Effector CD4-positive, alpha-beta T cell (primary cell): Measurements from ENCODE around the gene NFKB1.
"Not testable (repeated sequence)": the region's sequence is repeated elsewhere in the genome, so short reads cannot be mapped to it uniquely, and the experiment has no call there.

ENCODE experiments used
- DNase-seq: peaks from one replicate; pipeline ENCODE4 v3.0.0-alpha.2; 2020

The NFKB1 gene

DNA sequence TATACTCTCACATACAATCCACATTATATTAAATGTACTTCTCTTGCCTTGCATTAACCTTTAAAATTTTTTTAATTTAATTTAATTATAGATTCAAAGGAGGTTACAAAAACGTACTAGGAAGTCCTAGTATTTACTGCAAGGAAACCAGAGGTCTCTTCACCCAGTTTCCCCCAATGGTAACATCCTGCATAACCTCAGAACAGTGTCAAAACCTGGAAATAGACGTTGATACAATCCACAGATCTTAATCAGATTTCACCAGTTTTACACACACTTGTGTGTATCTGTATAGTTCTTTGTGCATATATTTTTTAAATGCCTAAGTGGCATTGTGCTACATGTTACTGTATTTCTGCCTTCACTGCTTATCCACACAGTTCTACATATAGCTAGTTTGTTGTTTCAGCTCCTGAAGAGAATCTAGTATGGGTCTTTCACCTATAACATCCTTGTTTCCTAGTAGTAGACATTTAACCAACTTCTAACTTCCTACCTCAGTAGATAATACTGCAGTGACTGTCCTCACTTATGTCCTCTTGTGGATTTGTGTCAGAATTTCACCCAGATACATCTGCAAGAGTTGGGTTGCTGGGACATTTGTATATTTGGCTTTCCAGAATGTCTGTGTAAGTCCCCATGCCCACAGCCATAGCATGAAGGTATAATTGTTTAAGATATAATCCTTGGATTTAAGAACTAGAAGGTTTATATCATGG is 103.2 kb downstream of the NFKB1 start:
- DNase-seq, result no peak

GRCh38 chr4:102606261-102606660 is 105.1 kb downstream of the NFKB1 start:
- no peak for DNase-seq

GRCh38 chr4:102606846-102607450 is 105.8 kb downstream of the NFKB1 start:
- no peak for DNase-seq

DNA sequence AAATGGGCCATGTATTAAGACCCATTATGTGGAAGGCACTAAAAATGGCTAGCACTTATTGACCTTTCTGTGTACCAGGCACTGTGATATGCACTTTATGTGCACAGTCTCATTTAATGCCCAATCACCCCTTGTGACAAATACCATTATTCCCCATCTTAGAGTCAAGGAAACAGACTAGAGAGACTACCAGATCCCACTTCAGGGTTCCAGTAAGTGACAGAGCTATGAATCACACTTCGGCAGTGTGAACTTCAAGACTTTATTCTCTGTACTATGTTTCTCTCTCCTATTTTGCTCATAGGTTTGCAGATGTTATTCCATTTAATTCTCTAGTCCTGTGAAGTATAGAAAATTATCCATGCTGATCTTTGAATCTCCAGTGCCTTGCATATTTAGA is 107.0 kb downstream of the NFKB1 start:
- DNase-seq, result no peak

GRCh38 chr4:102610007-102610406 is 108.8 kb downstream of the NFKB1 start:
- DNase-seq, result no peak

DNA sequence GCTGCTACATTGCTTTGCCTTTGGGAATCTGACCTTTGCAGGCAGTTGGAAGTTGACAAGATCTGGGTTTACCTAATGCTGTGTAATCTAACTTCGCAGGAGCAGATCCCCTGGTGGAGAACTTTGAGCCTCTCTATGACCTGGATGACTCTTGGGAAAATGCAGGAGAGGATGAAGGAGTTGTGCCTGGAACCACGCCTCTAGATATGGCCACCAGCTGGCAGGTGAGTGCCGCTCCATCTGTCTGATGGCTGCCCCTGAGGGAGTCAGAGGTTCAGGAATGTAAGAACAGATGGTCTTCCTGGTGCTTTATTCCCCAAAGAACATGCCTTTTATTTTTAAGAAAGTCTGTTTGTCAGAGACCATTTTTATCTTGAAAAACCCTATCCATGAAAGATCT is 109.3 kb downstream of the NFKB1 start:
- DNase-seq, result no peak

- no peak for DNase-seq
Observed at GRCh38 chr4:102612210-102612609, 111.1 kb downstream of the NFKB1 start.

- peak; percentile 52 for DNase-seq
Observed at GRCh38 chr4:102612824-102613366, 111.7 kb downstream of the NFKB1 start.

DNA sequence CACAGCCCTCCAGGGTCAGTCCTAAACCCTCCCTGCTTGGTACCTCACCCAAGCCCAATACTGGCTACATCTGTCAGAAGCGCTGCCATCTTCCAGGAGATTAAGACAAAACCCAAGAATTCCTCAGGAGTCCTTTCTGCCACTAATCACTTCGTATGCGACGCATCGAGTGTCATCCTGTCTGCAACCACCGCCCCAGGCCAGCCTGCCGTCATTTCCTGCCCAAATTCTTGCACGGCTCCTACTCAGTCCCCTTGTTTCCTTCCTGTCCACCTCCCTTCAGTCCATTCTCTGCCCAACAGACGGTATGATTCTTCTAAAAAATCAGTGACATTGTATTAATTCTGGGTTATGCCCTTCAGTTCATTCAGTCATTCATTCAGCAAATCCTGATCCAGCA is 113.6 kb downstream of the NFKB1 start:
- no peak for DNase-seq

GRCh38 chr4:102616636-102617035 is 115.5 kb downstream of the NFKB1 start:
- no peak for DNase-seq

DNA sequence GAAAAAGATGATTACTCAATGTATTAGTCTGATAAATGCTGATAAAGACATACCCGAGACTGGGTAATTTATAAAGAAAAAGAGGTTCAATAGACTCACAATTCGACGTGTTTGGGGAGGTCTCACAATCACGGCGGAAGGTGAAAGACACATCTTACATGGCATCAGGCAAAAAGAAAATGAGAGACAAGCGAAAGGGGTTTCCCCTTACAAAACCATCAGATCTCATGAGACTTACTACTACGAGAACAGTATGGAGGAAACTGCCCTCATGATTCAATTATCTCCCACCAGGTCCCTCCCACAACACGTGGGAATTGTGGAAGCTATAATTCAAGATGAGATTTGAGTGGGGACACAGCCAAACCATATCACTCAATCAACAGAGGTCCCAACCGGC is 117.9 kb downstream of the NFKB1 start:
- DNase-seq, result not testable (repeated sequence)

GRCh38 chr4:102619776-102620631 is 118.8 kb downstream of the NFKB1 start:
- DNase-seq, result not testable (repeated sequence)

DNA sequence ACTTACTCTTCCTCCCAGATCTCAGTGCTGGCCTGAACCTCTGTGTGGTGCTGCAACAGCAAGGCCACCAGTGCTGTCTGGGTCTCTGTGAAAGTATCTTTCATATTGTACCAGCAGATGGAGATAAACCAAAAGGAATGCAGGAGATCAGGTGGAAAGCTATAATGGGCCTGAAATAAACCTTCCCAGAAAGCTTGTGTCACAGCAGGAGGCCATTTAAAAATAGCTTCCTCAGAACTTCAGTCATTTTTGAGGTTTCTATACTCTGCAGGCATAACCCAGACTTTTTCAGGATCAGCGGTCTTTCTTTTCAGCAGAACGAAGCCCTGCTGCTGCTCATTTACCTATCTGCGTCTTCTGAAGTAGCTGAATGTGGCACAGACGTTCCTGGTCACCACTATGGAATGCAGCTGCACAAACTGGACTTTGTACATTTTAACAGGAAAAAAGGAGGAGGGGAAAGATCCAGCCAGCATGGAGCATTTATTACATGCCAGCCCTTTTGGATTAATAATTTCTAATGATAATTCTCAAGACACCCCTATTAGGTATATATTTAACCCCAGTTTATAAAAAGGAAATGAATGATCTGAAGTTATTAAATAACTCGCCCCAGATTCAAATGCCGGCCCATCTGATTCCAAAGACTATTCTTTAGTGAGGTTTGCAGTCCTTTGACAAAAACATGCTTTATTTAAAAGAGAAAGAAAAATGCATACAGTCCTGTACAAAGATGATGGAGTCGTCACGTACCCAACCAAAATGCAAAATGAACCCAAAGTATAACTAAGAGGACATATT is 119.7 kb downstream of the NFKB1 start:
- DNase-seq, result no peak

GRCh38 chr4:102623622-102624021 is 122.5 kb downstream of the NFKB1 start:
- no peak for DNase-seq

DNA sequence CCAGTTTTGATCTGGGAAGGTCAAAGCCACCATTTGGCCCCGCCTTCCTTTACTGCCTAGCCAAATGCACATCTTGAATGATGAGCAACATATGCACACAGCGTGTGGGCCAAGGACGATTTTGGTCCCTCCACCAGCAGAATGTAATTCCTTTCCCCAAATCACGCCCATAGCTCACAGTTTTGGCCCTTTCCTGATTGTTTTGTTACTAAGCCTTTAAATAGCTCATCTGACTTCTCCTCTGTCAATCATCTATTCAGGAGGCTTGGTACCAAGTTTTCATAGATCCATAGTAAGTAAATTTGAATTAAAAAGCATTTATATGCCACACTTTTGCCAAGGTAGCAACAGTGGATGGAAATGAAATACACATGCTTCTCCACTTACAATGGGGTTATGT is 123.3 kb downstream of the NFKB1 start:
- DNase-seq, result no peak

GRCh38 chr4:102625232-102625930 is 124.2 kb downstream of the NFKB1 start:
- DNase-seq, result peak; percentile 50

DNA sequence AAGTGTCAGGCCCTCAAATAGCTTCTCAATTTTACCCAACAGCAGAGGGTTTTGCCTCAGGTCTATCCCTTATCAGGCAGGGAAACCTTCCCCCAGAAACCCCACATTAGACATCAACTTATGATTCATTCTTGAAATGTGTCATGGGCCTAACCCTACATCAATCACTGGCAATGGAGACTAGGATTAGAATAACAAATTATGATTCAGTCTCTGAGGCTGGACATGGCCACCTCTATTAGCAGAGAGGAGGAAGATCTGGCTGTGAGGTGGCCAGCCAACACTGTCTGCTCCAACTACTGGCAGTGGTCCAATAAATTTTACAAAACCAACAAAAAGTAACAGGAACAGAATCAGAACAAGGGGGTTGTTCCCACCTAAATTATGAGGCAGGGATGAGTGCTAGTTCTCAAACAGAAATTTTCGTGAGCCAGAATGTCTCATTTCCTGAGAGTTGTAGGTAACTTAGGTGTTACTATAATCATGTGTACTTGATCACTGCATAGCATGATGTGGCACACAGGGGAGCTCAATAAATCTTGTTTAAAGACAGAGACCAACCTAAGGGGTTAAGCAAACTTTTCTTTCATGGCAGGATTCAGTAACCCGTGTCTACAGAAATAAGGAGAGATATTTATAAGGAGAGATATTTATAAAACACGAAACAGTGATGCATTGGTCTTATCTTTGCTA is 126.8 kb downstream of the NFKB1 start:
- no peak for DNase-seq

GRCh38 chr4:102629673-102630072 is 128.5 kb downstream of the NFKB1 start:
- DNase-seq, result no peak

DNA sequence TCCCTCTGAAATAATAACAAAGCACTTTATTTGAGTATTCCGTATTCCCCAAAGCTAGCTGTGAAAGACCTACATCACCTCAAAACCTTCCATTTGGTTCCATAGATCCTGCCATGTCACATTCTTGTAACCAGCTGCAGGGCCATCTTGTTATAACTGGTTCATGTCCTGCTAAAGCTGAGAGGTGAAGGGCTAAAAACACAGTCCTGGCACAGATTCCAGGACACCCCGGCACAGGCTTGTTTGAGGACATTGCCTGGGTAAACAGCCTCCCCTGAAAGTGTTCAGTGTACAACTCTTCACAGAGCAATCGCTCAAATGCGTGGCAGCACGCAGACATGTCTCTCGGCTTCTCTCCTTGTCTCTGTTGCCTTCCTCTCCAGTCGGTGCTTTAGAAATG is 130.5 kb downstream of the NFKB1 start:
- no peak for DNase-seq

DNA sequence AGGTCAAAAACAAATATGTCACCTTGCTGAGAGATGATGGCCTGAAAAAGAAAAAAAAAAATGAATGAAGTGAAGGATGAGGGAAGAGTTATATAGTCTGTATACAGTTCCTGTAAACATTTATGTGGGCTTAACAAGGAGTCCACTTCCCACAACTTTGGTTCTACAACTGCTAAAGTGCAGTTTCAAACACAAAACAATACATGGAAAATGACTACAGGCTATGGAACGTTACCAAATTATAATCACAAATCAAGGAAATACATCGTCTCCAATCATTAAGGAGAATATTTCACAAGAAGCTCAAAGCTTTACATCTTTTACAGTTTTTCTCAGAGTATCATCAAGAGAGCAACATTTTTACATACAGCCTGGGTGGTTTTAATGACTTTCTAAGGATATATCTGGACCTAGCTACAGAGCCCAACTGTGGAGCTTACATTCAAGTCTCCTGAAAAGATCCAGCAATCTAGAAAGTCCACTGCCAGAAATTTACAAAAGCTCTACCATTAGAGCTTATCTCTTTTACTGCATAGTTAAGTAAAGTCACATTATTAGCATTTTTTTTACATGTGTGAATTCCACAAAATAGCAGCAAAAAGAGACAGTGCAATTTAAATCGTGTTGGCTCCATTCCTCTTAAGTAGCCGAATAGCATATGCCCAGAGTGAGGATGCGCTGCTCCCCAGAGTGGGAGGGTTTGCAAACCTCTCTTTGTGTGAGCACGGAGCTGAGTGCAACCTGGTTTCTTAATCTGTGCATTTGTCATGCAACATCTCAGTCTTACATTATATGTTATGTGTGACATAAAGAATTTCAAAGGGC is 131.3 kb downstream of the NFKB1 start:
- DNase-seq, result no peak
